GM12865 (cell line): ENCODE results near the gene DSTYK.

ENCODE experiments used
- DNase-seq: peaks from one replicate; pipeline ENCODE4 v3.0.0; 2010; ENCODE audit warnings: low read depth
- H3K4me3 ChIP-seq: 2 replicates; pipeline ENCODE4 v1.5.1; 2011; ENCODE audit warnings: mild to moderate bottlenecking, low read depth, low read length, control low read depth
- CTCF ChIP-seq: IDR thresholded peaks from 2 replicates; pipeline ENCODE4 v1.5.1; 2011; ENCODE audit warnings: low read length, control low read depth, low read depth, inconsistent platforms; ENCODE audit not compliant: insufficient read depth; ENCODE audit errors: missing control alignments

Gene DSTYK

GRCh38 chr1:205111354-205111753, 100.1 kb downstream of the DSTYK start:
- no peak for DNase-seq
- no peak for TF ChIP-seq CTCF
- H3K4me3 ChIP-seq, result no peak overlapping the region

- no peak for DNase-seq
- TF ChIP-seq CTCF, result no peak
- no peak overlapping the region for H3K4me3 ChIP-seq
These were observed 101.8 kb downstream of the DSTYK start for GRCh38 chr1:205109711-205110110.

- TF ChIP-seq CTCF, result no peak
- DNase-seq, result no peak
- no peak overlapping the region for H3K4me3 ChIP-seq
These were observed 102.2 kb downstream of the DSTYK start for GRCh38 chr1:205109269-205109668.

DNA sequence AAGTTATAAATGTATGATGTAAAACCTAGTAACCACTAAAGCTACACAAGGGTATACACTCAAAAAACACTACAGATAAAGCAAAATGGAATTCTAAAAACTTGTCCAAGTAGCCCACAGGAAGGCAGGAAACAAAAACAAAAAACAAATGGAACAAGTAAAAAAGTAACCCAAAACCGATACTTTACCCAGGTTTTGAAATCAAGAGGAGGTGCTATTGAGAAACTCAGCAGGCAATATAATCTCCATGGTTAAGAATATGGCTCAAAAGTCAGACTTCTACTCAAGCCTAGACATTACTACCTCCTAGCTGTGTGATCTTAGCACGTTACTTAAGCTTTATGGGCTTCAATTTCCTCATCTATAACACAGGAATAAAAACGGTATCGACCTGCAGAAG, 103.0 kb downstream of the DSTYK start:
- no peak for TF ChIP-seq CTCF
- no peak for DNase-seq

GRCh38 chr1:205107327-205107726, 104.2 kb downstream of the DSTYK start:
- no peak overlapping the region for H3K4me3 ChIP-seq
- DNase-seq, result no peak
- TF ChIP-seq CTCF, result no peak

More for the DNA sequence above, 103.0 kb downstream of the DSTYK start:
- H3K4me3 ChIP-seq, result no peak overlapping the region

DNA sequence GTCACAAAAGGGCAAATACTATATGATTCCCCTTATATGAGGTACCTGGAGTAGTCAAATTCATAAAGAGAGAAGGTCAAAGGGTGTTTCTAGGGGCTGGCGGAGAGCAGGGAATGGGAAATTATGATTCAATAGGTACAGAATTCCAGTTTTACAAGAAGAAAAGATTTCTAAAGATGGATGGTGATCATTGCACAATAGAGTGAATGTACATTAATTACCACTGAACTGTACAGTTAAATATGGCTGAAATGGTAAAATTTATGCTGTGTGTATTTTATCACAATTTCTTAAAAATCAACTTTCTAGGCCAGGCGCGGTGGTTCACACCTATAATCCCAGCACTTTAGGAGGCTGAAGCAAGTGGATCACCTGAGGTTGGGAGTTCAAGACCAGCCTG, 109.1 kb downstream of the DSTYK start:
- no peak overlapping the region for H3K4me3 ChIP-seq
- DNase-seq, result no peak
- no peak for TF ChIP-seq CTCF

- no peak overlapping the region for H3K4me3 ChIP-seq
- no peak for TF ChIP-seq CTCF
- no peak for DNase-seq
These were observed 113.3 kb downstream of the DSTYK start for GRCh38 chr1:205098242-205098641.
